ENCODE data around the gene LGR6.

DNA sequence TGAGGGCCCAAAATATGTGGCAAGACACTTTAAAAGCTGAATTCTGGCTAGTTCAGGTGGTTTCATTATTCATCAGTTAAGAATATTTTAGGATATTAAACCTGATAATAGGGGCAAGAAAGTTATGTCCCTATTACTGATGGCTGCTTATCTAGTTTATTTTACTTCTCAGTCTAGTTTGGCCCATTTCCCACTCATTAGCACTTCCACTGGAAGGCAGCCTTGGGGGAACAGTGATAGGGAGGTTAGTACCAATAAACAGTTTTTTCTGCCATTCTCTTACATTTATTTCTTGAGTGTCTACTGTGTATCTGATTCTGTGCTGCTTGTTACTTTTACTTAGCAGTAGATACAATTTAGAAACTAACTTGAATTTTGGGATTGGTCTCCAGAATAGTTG lies 163.9 kb downstream of the LGR6 start:
- TF ChIP-seq, protein P1, sequence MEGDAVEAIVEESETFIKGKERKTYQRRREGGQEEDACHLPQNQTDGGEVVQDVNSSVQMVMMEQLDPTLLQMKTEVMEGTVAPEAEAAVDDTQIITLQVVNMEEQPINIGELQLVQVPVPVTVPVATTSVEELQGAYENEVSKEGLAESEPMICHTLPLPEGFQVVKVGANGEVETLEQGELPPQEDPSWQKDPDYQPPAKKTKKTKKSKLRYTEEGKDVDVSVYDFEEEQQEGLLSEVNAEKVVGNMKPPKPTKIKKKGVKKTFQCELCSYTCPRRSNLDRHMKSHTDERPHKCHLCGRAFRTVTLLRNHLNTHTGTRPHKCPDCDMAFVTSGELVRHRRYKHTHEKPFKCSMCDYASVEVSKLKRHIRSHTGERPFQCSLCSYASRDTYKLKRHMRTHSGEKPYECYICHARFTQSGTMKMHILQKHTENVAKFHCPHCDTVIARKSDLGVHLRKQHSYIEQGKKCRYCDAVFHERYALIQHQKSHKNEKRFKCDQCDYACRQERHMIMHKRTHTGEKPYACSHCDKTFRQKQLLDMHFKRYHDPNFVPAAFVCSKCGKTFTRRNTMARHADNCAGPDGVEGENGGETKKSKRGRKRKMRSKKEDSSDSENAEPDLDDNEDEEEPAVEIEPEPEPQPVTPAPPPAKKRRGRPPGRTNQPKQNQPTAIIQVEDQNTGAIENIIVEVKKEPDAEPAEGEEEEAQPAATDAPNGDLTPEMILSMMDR (IDR thresholded peaks at IDR 0.05): no peak
- TF ChIP-seq POLR2A (IDR thresholded peaks at IDR 0.05; ENCODE audit: low read depth): no peak

Data from esophagus muscularis mucosa (tissue), 3 donors.